A673 (cell line): ENCODE measurements around the gene TEX12. TPM values are rescaled to one million over a fixed set of nuclear protein-coding genes. Genes with fewer than 3 reads are reported as not detected.

Experiments
- BruUV-seq: library from RNA; stranded (reverse); fragments of 400-500 nt; replicated peaks from 2 replicates; lab custom pipeline; 2021; lab: Mats Ljungman, UMichigan
- CTCF ChIA-PET: fragments of 300-600 bp; sonication (Branson Sonifier 250); formaldehyde crosslinking; loops from one replicate; lab custom pipeline; 2022; ENCODE audit warnings: antibody characterized with exemption; lab: Charles Lee
- POLR2A ChIA-PET: fragments of 300-600 bp; sonication (Branson Sonifier 250); formaldehyde crosslinking; loops from one replicate; lab custom pipeline; 2022; ENCODE audit warnings: antibody characterized with exemption; ENCODE audit not compliant: low non-redundant PET; lab: Charles Lee
- DNase-seq: peaks from one replicate; pipeline ENCODE4 v3.0.0-alpha.2; 2015; ENCODE audit warnings: low spot score
- H3K27ac ChIP-seq: fragments of 200-600 bp; sonication (generic); 2 replicates; pipeline ENCODE4 v1.5.1; 2016; ENCODE audit warnings: mixed run types, low read depth, mild to moderate bottlenecking, mixed read lengths, antibody characterized with exemption, low read length; ENCODE audit not compliant: poor library complexity, severe bottlenecking
- H3K27me3 ChIP-seq: fragments of 200-600 bp; sonication (generic); replicated peaks from 2 replicates; pipeline ENCODE4 v1.6.1; 2017; ENCODE audit warnings: mixed run types, low read depth, mild to moderate bottlenecking, mixed read lengths, antibody characterized with exemption, low read length; ENCODE audit not compliant: insufficient read depth, poor library complexity
- H3K36me3 ChIP-seq: fragments of 200-600 bp; sonication (generic); 2 replicates; pipeline ENCODE4 v1.6.1; 2016; ENCODE audit warnings: mixed run types, mild to moderate bottlenecking, mixed read lengths, antibody characterized with exemption, low read length; ENCODE audit not compliant: insufficient read depth, poor library complexity, severe bottlenecking
- H3K4me1 ChIP-seq: fragments of 200-600 bp; sonication (generic); 2 replicates; pipeline ENCODE4 v1.6.1; 2017; ENCODE audit warnings: mixed run types, mild to moderate bottlenecking, mixed read lengths, antibody characterized with exemption, low read length; ENCODE audit not compliant: insufficient read depth, poor library complexity, severe bottlenecking
- H3K4me3 ChIP-seq: fragments of 200-600 bp; sonication (generic); 2 replicates; pipeline ENCODE4 v1.5.1; 2016; ENCODE audit warnings: low read depth, mixed run types, mild to moderate bottlenecking, mixed read lengths, low read length; ENCODE audit not compliant: poor library complexity, severe bottlenecking
- H3K9me3 ChIP-seq: fragments of 200-600 bp; sonication (generic); 2 replicates; pipeline ENCODE4 v1.6.1; 2016; ENCODE audit warnings: mixed run types, low read depth, mild to moderate bottlenecking, mixed read lengths, antibody characterized with exemption, low read length; ENCODE audit not compliant: poor library complexity, severe bottlenecking
- EZH2 ChIP-seq: fragments of 200-600 bp; sonication (generic); IDR thresholded peaks from 2 replicates; pipeline ENCODE4 v1.6.1; 2017; ENCODE audit warnings: borderline replicate concordance, low read depth, mild to moderate bottlenecking, mixed read lengths, antibody characterized with exemption, low read length; ENCODE audit not compliant: poor library complexity, severe bottlenecking
- intact Hi-C: fragments of 100-400 bp; cut with micrococcal nuclease; formaldehyde crosslinking; loops from one replicate; pipeline ENCODE4 v1.10.0; 2022; ENCODE audit not compliant: unreplicated experiment
- total RNA-seq: library from RNA; stranded (reverse); gene quantifications from 2 replicates; pipeline ENCODE4 v1.2.3, GENCODE V29; 2021
- TF ChIP-seq, protein P1 (sequence below): fragments of 300-800, 200-600 bp; sonication (generic); conservative IDR thresholded peaks from 2 replicates; pipeline ENCODE4 v1.5.1; 2017; ENCODE audit warnings: low read depth, mild to moderate bottlenecking, antibody characterized with exemption, low read length, moderate library complexity, mixed read lengths

TEX12 gene
- total RNA-seq, 1 experiment from 2014 or later = 0.41 TPM

DNA sequence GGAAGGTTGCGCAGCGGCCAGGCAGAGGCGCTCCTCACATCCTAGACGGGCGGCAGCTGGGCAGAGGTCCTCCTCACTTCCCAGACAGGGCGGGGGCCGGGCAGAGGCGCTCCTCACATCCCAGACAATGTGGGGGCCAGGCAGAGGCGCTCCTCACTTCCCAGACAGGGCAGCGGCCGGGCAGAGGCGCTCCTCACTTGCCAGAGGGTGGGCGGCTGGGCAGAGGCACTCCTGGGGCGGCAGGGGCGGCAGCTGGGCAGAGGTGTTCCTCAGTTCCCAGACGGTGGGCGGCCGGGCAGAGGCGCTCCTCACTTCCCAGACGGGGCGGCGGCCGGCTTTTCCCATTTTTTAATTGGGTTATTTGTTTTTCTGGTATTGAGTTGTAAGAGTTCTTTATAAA, 38.9 kb downstream of the TEX12 start:
- ChIA-PET CTCF (no interaction called here), POLR2A (no interaction called here)
- BruUV-seq = no TSS peak
- Histone ChIP-seq H3K4me3 (no peak overlapping the region), H3K27me3 (no peaks in the 10 kb centered on the region), H3K4me1 (no peaks in the 10 kb centered on the region), H3K9me3 (no peaks in the 10 kb centered on the region), H3K36me3 (no peaks in the 10 kb centered on the region), H3K27ac (no peak overlapping the region)
- TF ChIP-seq EZH2 = no peak
- TF ChIP-seq, protein P1, sequence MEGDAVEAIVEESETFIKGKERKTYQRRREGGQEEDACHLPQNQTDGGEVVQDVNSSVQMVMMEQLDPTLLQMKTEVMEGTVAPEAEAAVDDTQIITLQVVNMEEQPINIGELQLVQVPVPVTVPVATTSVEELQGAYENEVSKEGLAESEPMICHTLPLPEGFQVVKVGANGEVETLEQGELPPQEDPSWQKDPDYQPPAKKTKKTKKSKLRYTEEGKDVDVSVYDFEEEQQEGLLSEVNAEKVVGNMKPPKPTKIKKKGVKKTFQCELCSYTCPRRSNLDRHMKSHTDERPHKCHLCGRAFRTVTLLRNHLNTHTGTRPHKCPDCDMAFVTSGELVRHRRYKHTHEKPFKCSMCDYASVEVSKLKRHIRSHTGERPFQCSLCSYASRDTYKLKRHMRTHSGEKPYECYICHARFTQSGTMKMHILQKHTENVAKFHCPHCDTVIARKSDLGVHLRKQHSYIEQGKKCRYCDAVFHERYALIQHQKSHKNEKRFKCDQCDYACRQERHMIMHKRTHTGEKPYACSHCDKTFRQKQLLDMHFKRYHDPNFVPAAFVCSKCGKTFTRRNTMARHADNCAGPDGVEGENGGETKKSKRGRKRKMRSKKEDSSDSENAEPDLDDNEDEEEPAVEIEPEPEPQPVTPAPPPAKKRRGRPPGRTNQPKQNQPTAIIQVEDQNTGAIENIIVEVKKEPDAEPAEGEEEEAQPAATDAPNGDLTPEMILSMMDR = no peak
- intact Hi-C loops = no loop called here
- DNase-seq = no peak

DNA sequence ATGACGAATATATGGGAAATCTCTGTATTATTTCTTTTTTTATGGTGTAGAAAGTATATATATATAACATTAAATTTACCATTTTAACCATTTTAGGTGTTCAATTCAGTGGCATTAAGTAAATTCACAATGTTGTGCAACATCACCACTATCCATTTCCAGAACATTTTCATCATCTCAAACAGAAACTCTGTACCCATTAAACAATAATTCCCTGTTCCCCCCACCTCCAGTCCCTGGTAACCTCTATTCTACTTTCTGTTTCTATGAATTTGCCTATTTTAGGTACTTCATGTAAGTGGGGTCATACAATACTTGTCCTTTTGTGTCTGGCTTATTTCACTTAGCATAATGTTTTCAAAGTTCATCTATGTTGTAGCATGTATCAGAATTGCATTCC, 43.7 kb downstream of the TEX12 start:
- no TSS peak for BruUV-seq
- POLR2A ChIA-PET = no interaction called here
- Histone ChIP-seq H3K27ac (no peak overlapping the region), H3K27me3 (no peaks in the 10 kb centered on the region), H3K9me3 (no peaks in the 10 kb centered on the region), H3K4me1 (no peaks in the 10 kb centered on the region), H3K4me3 (no peak overlapping the region), H3K36me3 (no peaks in the 10 kb centered on the region)
- CTCF ChIA-PET = no interaction called here
- intact Hi-C loops = no loop called here
- DNase-seq = no peak
- TF ChIP-seq, protein P1 = no peak

DNA sequence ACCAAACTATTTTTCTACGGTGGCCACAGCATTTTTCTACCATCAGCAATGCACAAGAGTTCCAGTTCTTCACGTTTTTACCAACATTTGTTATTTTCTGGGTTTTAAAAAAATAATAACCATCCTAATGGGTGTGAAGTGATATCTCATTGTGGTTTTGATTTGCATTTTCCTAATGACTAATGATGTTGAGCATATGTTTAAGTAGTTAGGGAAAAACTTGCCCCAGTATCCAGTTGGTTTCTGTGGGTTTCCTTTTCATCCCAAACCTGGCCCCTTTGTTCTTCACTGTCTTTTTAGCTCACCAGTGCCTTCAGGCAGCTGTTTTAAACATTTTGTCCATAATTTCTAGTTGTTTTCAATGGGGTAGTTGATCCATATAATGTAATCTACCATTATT, 44.4 kb downstream of the TEX12 start:
- no peak for TF ChIP-seq EZH2
- TF ChIP-seq, protein P1 = no peak
- ChIA-PET CTCF (no interaction called here), POLR2A (no interaction called here)
- no peak for DNase-seq
- H3K27ac ChIP-seq = no peak overlapping the region
- BruUV-seq = no TSS peak
- no peaks in the 10 kb centered on the region for H3K36me3 ChIP-seq
- H3K9me3 ChIP-seq = no peaks in the 10 kb centered on the region
- H3K4me1 ChIP-seq = no peaks in the 10 kb centered on the region
- H3K27me3 ChIP-seq = no peaks in the 10 kb centered on the region
- intact Hi-C loops = no loop called here
- no peak overlapping the region for H3K4me3 ChIP-seq
